IMR-90 (cell line): ENCODE measurements around the gene FOXK2. TPM values are rescaled to one million over a fixed set of nuclear protein-coding genes. Genes with fewer than 3 reads are reported as not detected.

Source experiments
- ATAC-seq: fragments of 200-7000 bp; cut with Tn5 transposase; 2 replicates; pipeline ENCODE4 v1.9.1; 2020; ENCODE audit warnings: low read depth, mild to moderate bottlenecking, moderate library complexity
- BruUV-seq: library from RNA; stranded (reverse); fragments of 400-500 nt; replicated peaks from 2 replicates; lab custom pipeline; 2021; lab: Mats Ljungman, UMichigan
- CTCF ChIA-PET: fragments of 300-600 bp; formaldehyde crosslinking; extraction: SDS; loops from one replicate; lab custom pipeline; 2021; ENCODE audit warnings: antibody characterized with exemption; lab: Yijun Ruan, JAX
- POLR2A ChIA-PET: fragments of 300-600 bp; sonication (Branson Sonifier 250); formaldehyde crosslinking; loops from one replicate; lab custom pipeline; 2022; ENCODE audit warnings: antibody characterized with exemption; ENCODE audit not compliant: unreplicated experiment; lab: Charles Lee
- DNase-seq: peaks from one replicate; pipeline ENCODE4 v3.0.0; 2013
- H2AFZ ChIP-seq: replicated peaks from 2 replicates; pipeline ENCODE3; 2013; ENCODE audit warnings: low read length, mild to moderate bottlenecking; ENCODE audit not compliant: poor library complexity
- H2AK5ac ChIP-seq: 2 replicates; pipeline ENCODE4 v1.6.1; 2013; ENCODE audit warnings: low read depth, low read length, inconsistent platforms
- H2AK9ac ChIP-seq: replicated peaks from 2 replicates; pipeline ENCODE3; 2013; ENCODE audit warnings: mild to moderate bottlenecking, low read depth, low read length, moderate library complexity; ENCODE audit not compliant: poor library complexity
- H2BK120ac ChIP-seq: 2 replicates; pipeline ENCODE4 v1.6.1; 2013; ENCODE audit warnings: low read depth, low read length, inconsistent platforms
- H2BK15ac ChIP-seq: 3 replicates; pipeline ENCODE4 v1.6.1; 2013; ENCODE audit warnings: low read depth, low read length, inconsistent platforms
- H2BK20ac ChIP-seq: 2 replicates; pipeline ENCODE4 v1.6.1; 2013; ENCODE audit warnings: low read depth, mild to moderate bottlenecking, inconsistent platforms, low read length, moderate library complexity
- H2BK5ac ChIP-seq: 2 replicates; pipeline ENCODE4 v1.6.1; 2013; ENCODE audit warnings: mild to moderate bottlenecking, low read depth, low read length, inconsistent platforms; ENCODE audit not compliant: poor library complexity, severe bottlenecking
- H3K14ac ChIP-seq: replicated peaks from 2 replicates; pipeline ENCODE4 v1.6.1; 2013; ENCODE audit warnings: low read depth, low read length, inconsistent platforms
- H3K18ac ChIP-seq: 2 replicates; pipeline ENCODE4 v1.6.1; 2013; ENCODE audit warnings: low read depth, low read length, control low read depth
- H3K23ac ChIP-seq: 2 replicates; pipeline ENCODE4 v1.6.1; 2013; ENCODE audit warnings: low read depth, low read length, inconsistent platforms
- H3K27ac ChIP-seq: 2 replicates; pipeline ENCODE4 v1.5.1; 2013; ENCODE audit warnings: mild to moderate bottlenecking, control low read depth, low read length; ENCODE audit not compliant: insufficient read depth
- H3K27me3 ChIP-seq: 2 replicates; pipeline ENCODE4 v1.6.1; 2013; ENCODE audit warnings: low read length; ENCODE audit not compliant: control insufficient read depth, insufficient read depth
- H3K36me3 ChIP-seq: 2 replicates; pipeline ENCODE4 v1.6.1; 2013; ENCODE audit warnings: low read length, mixed read lengths; ENCODE audit not compliant: control insufficient read depth, insufficient read depth
- H3K4ac ChIP-seq: 2 replicates; pipeline ENCODE4 v1.6.1; 2013; ENCODE audit warnings: low read depth, low read length, inconsistent platforms
- H3K4me1 ChIP-seq: 2 replicates; pipeline ENCODE4 v1.6.1; 2013; ENCODE audit warnings: low read length, mixed read lengths; ENCODE audit not compliant: control insufficient read depth, insufficient read depth
- H3K4me2 ChIP-seq: 2 replicates; pipeline ENCODE4 v1.6.1; 2013; ENCODE audit warnings: low read depth, mild to moderate bottlenecking, control low read depth, low read length, moderate library complexity
- H3K4me3 ChIP-seq: 2 replicates; pipeline ENCODE4 v1.5.1; 2013; ENCODE audit warnings: low read depth, mild to moderate bottlenecking, control low read depth, low read length, moderate library complexity; ENCODE audit not compliant: insufficient read depth
- H3K56ac ChIP-seq: 2 replicates; pipeline ENCODE4 v1.6.1; 2013; ENCODE audit warnings: low read length, inconsistent platforms; ENCODE audit not compliant: insufficient read depth; ENCODE audit errors: extremely low read depth
- H3K79me1 ChIP-seq, 2 experiments: 2 replicates each; pipeline ENCODE4 v1.6.1; 2013; ENCODE audit warnings: low read length in 2 of 2, inconsistent platforms in 1 of 2, low read depth in 1 of 2
- H3K9ac ChIP-seq: 2 replicates; pipeline ENCODE4 v1.6.1; 2013; ENCODE audit warnings: low read depth, low read length, control low read depth
- H3K9me1 ChIP-seq: 2 replicates; pipeline ENCODE4 v1.6.1; 2013; ENCODE audit warnings: low read length, inconsistent platforms; ENCODE audit not compliant: insufficient read depth
- H3K9me3 ChIP-seq: 2 replicates; pipeline ENCODE4 v1.6.1; 2013; ENCODE audit warnings: low read length; ENCODE audit not compliant: control insufficient read depth, insufficient read depth
- H4K20me1 ChIP-seq: 2 replicates; pipeline ENCODE4 v1.6.1; 2013; ENCODE audit warnings: low read length, inconsistent platforms; ENCODE audit not compliant: insufficient read depth
- H4K5ac ChIP-seq: 2 replicates; pipeline ENCODE4 v1.6.1; 2013; ENCODE audit warnings: mild to moderate bottlenecking, low read depth, low read length, control low read depth
- H4K8ac ChIP-seq, 2 experiments: 2 replicates each; pipeline ENCODE4 v1.6.1; 2013; ENCODE audit warnings: low read depth in 2 of 2, low read length in 2 of 2, control low read depth in 1 of 2, inconsistent platforms in 1 of 2
- H4K91ac ChIP-seq: 2 replicates; pipeline ENCODE4 v1.6.1; 2013; ENCODE audit warnings: low read depth, low read length, inconsistent platforms; ENCODE audit not compliant: insufficient read depth
- BHLHE40 ChIP-seq: fragments of 150-350 bp; IDR thresholded peaks from 2 replicates; pipeline ENCODE4 v1.6.1; 2016; ENCODE audit warnings: mild to moderate bottlenecking, low read depth, low read length
- CEBPB ChIP-seq: IDR thresholded peaks from 2 replicates; pipeline ENCODE4 v1.6.1; 2012; ENCODE audit warnings: low read depth, low read length, improper control_type of control experiment
- CHD1 ChIP-seq: IDR thresholded peaks from 2 replicates; pipeline ENCODE4 v1.6.1; 2012; ENCODE audit warnings: low read depth, low read length, improper control_type of control experiment
- FOS ChIP-seq: fragments of 150-350 bp; IDR thresholded peaks from 2 replicates; pipeline ENCODE4 v1.6.1; 2016; ENCODE audit warnings: low read depth, low read length
- MAFK ChIP-seq: IDR thresholded peaks from 2 replicates; pipeline ENCODE4 v1.6.1; 2012; ENCODE audit warnings: low read depth, low read length, improper control_type of control experiment
- MAZ ChIP-seq: IDR thresholded peaks from 2 replicates; pipeline ENCODE4 v1.6.1; 2012; ENCODE audit warnings: low read depth, mild to moderate bottlenecking, low read length, improper control_type of control experiment, moderate library complexity, borderline replicate concordance
- MXI1 ChIP-seq: IDR thresholded peaks from 2 replicates; pipeline ENCODE4 v1.6.1; 2012; ENCODE audit warnings: low read depth, mild to moderate bottlenecking, low read length, moderate library complexity, borderline replicate concordance
- NFE2L2 ChIP-seq: fragments of 150-350 bp; IDR thresholded peaks from 2 replicates; pipeline ENCODE4 v1.6.1; 2016; ENCODE audit warnings: low read depth, mild to moderate bottlenecking, low read length
- POLR2A ChIP-seq: IDR thresholded peaks from 2 replicates; pipeline ENCODE4 v1.6.1; 2012; ENCODE audit warnings: mild to moderate bottlenecking, low read depth, low read length
- RAD21 ChIP-seq: IDR thresholded peaks from 2 replicates; pipeline ENCODE4 v1.6.1; 2012; ENCODE audit warnings: low read length, improper control_type of control experiment
- RCOR1 ChIP-seq: IDR thresholded peaks from 2 replicates; pipeline ENCODE4 v1.6.1; 2012; ENCODE audit warnings: mild to moderate bottlenecking, low read length, improper control_type of control experiment; ENCODE audit not compliant: insufficient replicate concordance
- RFX5 ChIP-seq: IDR thresholded peaks from 2 replicates; pipeline ENCODE4 v1.8.0; 2012; ENCODE audit warnings: low read depth, mild to moderate bottlenecking, low read length, moderate library complexity
- WGBS, 2 experiments: methylation state at CpG; one replicate each; pipeline versions ENCODE4 v1.1.5 to v1.1.7; 2013; ENCODE audit warnings: missing lambda C conversion rate in 2 of 2; ENCODE audit not compliant: insufficient read length in 1 of 2; ENCODE audit errors: extremely low coverage in 2 of 2; 5-methylcytosine and 5-hydroxymethylcytosine counted together
- dilution Hi-C: fragments of 300-500 bp; cut with HindIII; formaldehyde crosslinking; loops from one replicate; pipeline ENCODE4 v1.14.3; 2018; ENCODE audit warnings: low sequenced_read_pairs; ENCODE audit not compliant: unreplicated experiment
- in situ Hi-C: fragments of 300-500 bp; cut with MboI; formaldehyde crosslinking; loops from 3 replicates; pipeline ENCODE4 v1.14.3; 2019; ENCODE audit warnings: low sequenced_read_pairs, inconsistent platforms, mixed read lengths
- intact Hi-C: fragments of 100-400 bp; cut with micrococcal nuclease; formaldehyde crosslinking; loops from 2 replicates; pipeline ENCODE4 v1.10.0; 2022
- polyA plus RNA-seq, 3 experiments: library from polyadenylated mRNA; depleted of rRNA; stranded (reverse); fragments of >200 nt; gene quantifications; 2 replicates each; pipeline ENCODE4 v1.2.3, GENCODE V29; 2012; ENCODE audit warnings: low replicate concordance in 1 of 3
- total RNA-seq: library from RNA; depleted of rRNA; stranded (reverse); fragments of >200 nt; gene quantifications from 2 replicates; pipeline ENCODE4 v1.2.3, GENCODE V29; 2012
- TF ChIP-seq, protein P1 (sequence below): fragments of 150-350 bp; IDR thresholded peaks from 2 replicates; pipeline ENCODE4 v1.6.1; 2016; ENCODE audit warnings: low read depth, mild to moderate bottlenecking, low read length, moderate library complexity, borderline replicate concordance
- TF ChIP-seq, protein P2 (sequence below): fragments of 150-350 bp; IDR thresholded peaks from 2 replicates; pipeline ENCODE4 v1.6.1; 2017; ENCODE audit warnings: mild to moderate bottlenecking, antibody characterized with exemption, low read length, low read depth

The FOXK2 gene
- total and polyA plus RNA-seq, 2 of the 4 experiments (the other 2 are of a cell fraction) = 12.5 to 20.0 TPM

DNA sequence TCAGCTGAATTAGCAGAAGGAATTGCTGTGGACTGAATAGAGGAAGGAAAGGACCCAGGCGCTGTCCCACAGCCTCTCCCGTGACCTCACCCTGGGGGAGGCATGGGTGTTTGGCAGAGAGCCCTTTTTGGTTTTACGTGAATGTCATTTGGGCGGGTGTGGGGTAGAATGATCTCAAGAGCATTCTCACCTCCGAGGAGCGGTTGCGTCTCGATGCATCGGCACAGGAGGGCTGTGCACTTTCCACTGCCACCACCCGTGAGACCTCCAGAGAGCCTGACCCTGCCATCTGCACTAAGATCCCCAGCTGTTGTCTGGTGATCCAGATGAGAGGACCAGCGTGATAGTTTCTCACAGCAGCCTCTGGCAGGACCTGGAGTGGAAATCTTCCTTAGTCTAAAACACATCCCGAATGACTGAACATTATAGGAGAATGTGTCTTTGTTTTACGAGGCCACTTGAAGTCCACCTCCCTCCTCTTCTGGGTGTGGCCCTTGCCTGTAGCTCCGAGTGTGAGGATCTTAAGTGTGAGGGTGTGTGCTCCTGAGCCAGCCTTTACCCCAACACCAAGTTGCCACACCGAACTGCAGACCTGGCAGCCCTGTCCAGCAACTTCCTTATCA lies 29.3 kb downstream of the FOXK2 start:
- peaks cover 2% of the 10 kb centered on the region; the same call in 1 of the 2 replicates for H3K4me1 ChIP-seq
- H4K8ac ChIP-seq = no peak overlapping the region
- no TSS peak for BruUV-seq
- H2AFZ ChIP-seq = no peak overlapping the region
- H4K91ac ChIP-seq = no peak overlapping the region
- H3K14ac ChIP-seq = no peak overlapping the region
- H2AK5ac ChIP-seq = no peak overlapping the region
- DNase-seq (no peak), ATAC-seq (no peak)
- peaks cover 33 to 89% of the 10 kb centered on the region in 2 experiments for H3K79me1 ChIP-seq
- no peak overlapping the region for H3K4me2 ChIP-seq
- no peak overlapping the region for H3K23ac ChIP-seq
- intact Hi-C loops = no loop called here
- WGBS, 2 experiments = 100% methylated on average over 1 of the region's 15 CpGs; no CpG with 5 or more reads in 1 of the 2 experiments
- H4K5ac ChIP-seq = no peak overlapping the region
- H3K36me3 ChIP-seq = peaks cover 1% of the 10 kb centered on the region; the same call in 1 of the 2 replicates
- no peak overlapping the region for H2BK15ac ChIP-seq
- H2BK120ac ChIP-seq = no peak overlapping the region
- in situ Hi-C loops = no loop called here
- H3K27ac ChIP-seq = no peak overlapping the region
- no peak overlapping the region for H2BK20ac ChIP-seq
- no peaks in the 10 kb centered on the region for H3K27me3 ChIP-seq
- H2BK5ac ChIP-seq = no peak overlapping the region
- no peak overlapping the region for H3K4me3 ChIP-seq
- H3K4ac ChIP-seq = no peak overlapping the region
- dilution Hi-C loops = no loop called here
- H3K9me1 ChIP-seq = peaks cover 15% of the 10 kb centered on the region
- H3K9me3 ChIP-seq = no peaks in the 10 kb centered on the region
- no peak overlapping the region for H3K18ac ChIP-seq
- POLR2A ChIA-PET = no interaction called here
- no peak for TF ChIP-seq CHD1
- TF ChIP-seq, protein P1, sequence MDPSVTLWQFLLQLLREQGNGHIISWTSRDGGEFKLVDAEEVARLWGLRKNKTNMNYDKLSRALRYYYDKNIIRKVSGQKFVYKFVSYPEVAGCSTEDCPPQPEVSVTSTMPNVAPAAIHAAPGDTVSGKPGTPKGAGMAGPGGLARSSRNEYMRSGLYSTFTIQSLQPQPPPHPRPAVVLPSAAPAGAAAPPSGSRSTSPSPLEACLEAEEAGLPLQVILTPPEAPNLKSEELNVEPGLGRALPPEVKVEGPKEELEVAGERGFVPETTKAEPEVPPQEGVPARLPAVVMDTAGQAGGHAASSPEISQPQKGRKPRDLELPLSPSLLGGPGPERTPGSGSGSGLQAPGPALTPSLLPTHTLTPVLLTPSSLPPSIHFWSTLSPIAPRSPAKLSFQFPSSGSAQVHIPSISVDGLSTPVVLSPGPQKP = no peak
- TF ChIP-seq RCOR1 = no peak
- no peak for TF ChIP-seq BHLHE40
- TF ChIP-seq MXI1 = no peak
- no peak for TF ChIP-seq RFX5
- no peak for TF ChIP-seq RAD21
- no peak for TF ChIP-seq NFE2L2
- no peak for TF ChIP-seq MAFK
- TF ChIP-seq FOS = no peak
- TF ChIP-seq MAZ = no peak
- TF ChIP-seq CEBPB = no peak
- no peak for TF ChIP-seq POLR2A
- TF ChIP-seq, protein P2, sequence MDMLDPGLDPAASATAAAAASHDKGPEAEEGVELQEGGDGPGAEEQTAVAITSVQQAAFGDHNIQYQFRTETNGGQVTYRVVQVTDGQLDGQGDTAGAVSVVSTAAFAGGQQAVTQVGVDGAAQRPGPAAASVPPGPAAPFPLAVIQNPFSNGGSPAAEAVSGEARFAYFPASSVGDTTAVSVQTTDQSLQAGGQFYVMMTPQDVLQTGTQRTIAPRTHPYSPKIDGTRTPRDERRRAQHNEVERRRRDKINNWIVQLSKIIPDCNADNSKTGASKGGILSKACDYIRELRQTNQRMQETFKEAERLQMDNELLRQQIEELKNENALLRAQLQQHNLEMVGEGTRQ = no peak
- H3K9ac ChIP-seq = no peak overlapping the region
- H4K20me1 ChIP-seq = peaks cover 90% of the 10 kb centered on the region
- H3K56ac ChIP-seq = no peak overlapping the region
- CTCF ChIA-PET = no interaction called here
- H2AK9ac ChIP-seq = no peak overlapping the region
